Measurements from ENCODE around the gene LYPD6.

- TF ChIP-seq CTCF (IDR thresholded peaks at IDR 0.05; ENCODE audit: borderline replicate concordance, extremely low read depth, low read length, poor library complexity, severe bottlenecking) (no peak), EZH2 (IDR thresholded peaks at IDR 0.05; ENCODE audit: borderline replicate concordance, low read depth, low read length, severe bottlenecking) (no peak)
Measured at GRCh38 chr2:149486664-149487063, 156.3 kb downstream of the LYPD6 start.
